Uterus (tissue), 4 donors: Measurements from ENCODE around the gene ZCCHC12. TPM values are rescaled to one million over a fixed set of nuclear protein-coding genes. Genes with fewer than 3 reads are reported as not detected.
"Not testable (repeated sequence)": the region's sequence is repeated elsewhere in the genome, so short reads cannot be mapped to it uniquely, and the experiment has no call there.

Source experiments
- DNase-seq, 2 donors: peaks; one replicate each; pipeline ENCODE4 v3.0.0-alpha.2; 2019 to 2020
- H3K27ac ChIP-seq, 2 donors: fragments of 200-600 bp; sonication (generic); 1 replicate in 1 of 2; 2 replicates in 1 of 2; pipeline ENCODE4 v1.5.1; 2016 to 2018
- H3K27me3 ChIP-seq, 2 donors: fragments of 200-600 bp; sonication (generic); one replicate each; pipeline ENCODE4 v1.5.1; 2018 to 2019; ENCODE audit warnings: control low read depth in 1 of 2
- H3K36me3 ChIP-seq, 2 donors: fragments of 200-600 bp; sonication (generic); one replicate each; pipeline ENCODE4 v1.5.1; 2019; ENCODE audit warnings: control low read depth in 1 of 2
- H3K4me1 ChIP-seq, 2 donors: fragments of 200-600 bp; sonication (generic); one replicate each; pipeline ENCODE4 v1.5.1; 2018 to 2019; ENCODE audit warnings: control low read depth in 1 of 2
- H3K4me3 ChIP-seq, 2 donors: fragments of 200-600 bp; sonication (generic); 1 replicate in 1 of 2; 2 replicates in 1 of 2; pipeline ENCODE4 v1.5.1; 2018 to 2019; ENCODE audit warnings: mild to moderate bottlenecking in 1 of 2
- H3K9me3 ChIP-seq, 2 donors: fragments of 200-600 bp; sonication (generic); one replicate each; pipeline ENCODE4 v1.5.1; 2019; ENCODE audit warnings: control low read depth in 1 of 2
- CTCF ChIP-seq, 4 experiments: fragments of 200-600 bp in 2 of 4; fragments of 450-650 bp in 2 of 4; sonication (generic) in 2 of 4; IDR thresholded peaks; one replicate each; pipeline ENCODE4 v1.5.1; 2016 to 2019; ENCODE audit warnings: antibody characterized with exemption in 4 of 4, mild to moderate bottlenecking in 2 of 4, moderate library complexity in 1 of 4
- POLR2A ChIP-seq, 2 donors: fragments of 450-650 bp; IDR thresholded peaks; one replicate each; pipeline ENCODE4 v1.6.1; 2016; ENCODE audit warnings: antibody characterized with exemption in 2 of 2, mild to moderate bottlenecking in 1 of 2, moderate library complexity in 1 of 2
- intact Hi-C: fragments of 100-400 bp; cut with DNase I; formaldehyde crosslinking; loops from one replicate; pipeline ENCODE4 v1.15.1; 2023; ENCODE audit warnings: low total_unique reads
- total RNA-seq, 4 donors: library from RNA; depleted of rRNA in 3 of 4; stranded (reverse); fragments of >200 nt in 3 of 4; gene quantifications; one replicate each; pipeline versions ENCODE4 v1.1.0 to v1.2.4, GENCODE V29; 2014 to 2023
- donor health status: DM: yes; HTN: yes; CAD: no.

ZCCHC12 gene
- total RNA-seq, 4 donors from 2014 or later, result 37.9 to 114 (median 61.1) TPM

GRCh38 chrX:118795528-118796280 is 27.9 kb upstream of the ZCCHC12 start:
- Histone ChIP-seq H3K27ac (peak overlapping the region; percentile 53 to 70), H3K4me3 (no peak overlapping the region), H3K36me3 (no peaks in the 10 kb centered on the region), H3K4me1 (no peaks in the 10 kb centered on the region), H3K9me3 (no peaks in the 10 kb centered on the region), H3K27me3 (no peaks in the 10 kb centered on the region)
- no peak for TF ChIP-seq CTCF (IDR thresholded peaks at IDR 0.05)
- TF ChIP-seq POLR2A (IDR thresholded peaks at IDR 0.05), result no peak
- DNase-seq, result no peak
- intact Hi-C loops, result no loop called here

- intact Hi-C loops, result no loop called here
- Histone ChIP-seq H3K36me3 (no peaks in the 10 kb centered on the region), H3K27me3 (no peaks in the 10 kb centered on the region), H3K9me3 (no peaks in the 10 kb centered on the region), H3K27ac (no peak overlapping the region), H3K4me3 (no peak overlapping the region), H3K4me1 (no peaks in the 10 kb centered on the region)
- DNase-seq, result peak in 1 of 2 donors; percentile 22
- TF ChIP-seq POLR2A (IDR thresholded peaks at IDR 0.05), result no peak
These were observed 20.8 kb upstream of the ZCCHC12 start for GRCh38 chrX:118802857-118803256.

GRCh38 chrX:118807151-118808017 is 16.2 kb upstream of the ZCCHC12 start:
- no peak for TF ChIP-seq POLR2A (IDR thresholded peaks at IDR 0.05)
- TF ChIP-seq CTCF (IDR thresholded peaks at IDR 0.05), result peak; percentile 59 to 73 (median 68)
- no peaks in the 10 kb centered on the region for H3K4me1 ChIP-seq
- peak; percentile 34 to 46 for DNase-seq
- intact Hi-C loops, result no loop called here
- no peaks in the 10 kb centered on the region for H3K36me3 ChIP-seq
- H3K27ac ChIP-seq, result no peak overlapping the region
- no peak overlapping the region for H3K4me3 ChIP-seq
- no peaks in the 10 kb centered on the region for H3K9me3 ChIP-seq
- no peaks in the 10 kb centered on the region for H3K27me3 ChIP-seq

- H3K9me3 ChIP-seq, DNase-seq, H3K4me1 ChIP-seq, H3K27ac ChIP-seq, intact Hi-C loops, H3K36me3 ChIP-seq, H3K27me3 ChIP-seq, H3K4me3 ChIP-seq: not testable (repeated sequence)
These were observed 6.4 kb upstream of the ZCCHC12 start for GRCh38 chrX:118817257-118817656.

GRCh38 chrX:118824173-118824730 is 628 bp downstream of the ZCCHC12 start:
- Histone ChIP-seq H3K9me3 (no peaks in the 10 kb centered on the region), H3K4me3 (peak overlapping the region; percentile 31 to 35), H3K27ac (peak overlapping the region in 1 of 2 donors; percentile 11), H3K36me3 (no peaks in the 10 kb centered on the region), H3K27me3 (no peaks in the 10 kb centered on the region), H3K4me1 (no peaks in the 10 kb centered on the region)
- intact Hi-C loops, result no loop called here
- TF ChIP-seq CTCF (IDR thresholded peaks at IDR 0.05) (no peak), POLR2A (IDR thresholded peaks at IDR 0.05) (no peak)
- DNase-seq, result no peak

GRCh38 chrX:118825227-118825626 is 1.6 kb downstream of the ZCCHC12 start:
- TF ChIP-seq POLR2A (IDR thresholded peaks at IDR 0.05), result no peak
- no peak for TF ChIP-seq CTCF (IDR thresholded peaks at IDR 0.05)
- H3K27ac ChIP-seq, result no peak overlapping the region
- no peaks in the 10 kb centered on the region for H3K9me3 ChIP-seq
- intact Hi-C loops, result no loop called here
- no peaks in the 10 kb centered on the region for H3K36me3 ChIP-seq
- no peaks in the 10 kb centered on the region for H3K27me3 ChIP-seq
- H3K4me3 ChIP-seq, result no peak overlapping the region
- no peak for DNase-seq
- H3K4me1 ChIP-seq, result no peaks in the 10 kb centered on the region
